Esophagus squamous epithelium (tissue), 4 donors: ENCODE results near the gene CHTF8.
"Not testable (repeated sequence)": the region's sequence is repeated elsewhere in the genome, so short reads cannot be mapped to it uniquely, and the experiment has no call there.

Experiments used
- CTCF ChIP-seq, 6 experiments: fragments of 450-650 bp in 4 of 6; fragments of 200-600 bp in 2 of 6; sonication (generic) in 2 of 6; IDR thresholded peaks; one replicate each; pipeline ENCODE4 v1.5.1; 2016 to 2019; ENCODE audit warnings: antibody characterized with exemption in 6 of 6, mild to moderate bottlenecking in 4 of 6, moderate library complexity in 4 of 6
- POLR2A ChIP-seq, 4 donors: fragments of 450-650 bp; IDR thresholded peaks; one replicate each; pipeline ENCODE4 v1.6.1; 2017; ENCODE audit warnings: antibody characterized with exemption in 4 of 4, mild to moderate bottlenecking in 4 of 4, moderate library complexity in 3 of 4

- TF ChIP-seq CTCF, POLR2A (IDR thresholded peaks at IDR 0.05): not testable (repeated sequence)
Measured at GRCh38 chr16:69124406-69124805, 8.0 kb downstream of the CHTF8 start.
